Endothelial cell of umbilical vein (primary cell): Measurements from ENCODE around the gene MCTP1. TPM values are rescaled to one million over a fixed set of nuclear protein-coding genes. Genes with fewer than 3 reads are reported as not detected.
"Not testable (repeated sequence)": the region's sequence is repeated elsewhere in the genome, so short reads cannot be mapped to it uniquely, and the experiment has no call there.

Source experiments
- BruUV-seq: library from RNA; stranded (reverse); fragments of 400-500 nt; replicated peaks from 2 replicates; lab custom pipeline; 2021; lab: Mats Ljungman, UMichigan
- CTCF ChIA-PET: fragments of 300-600, 350-600 bp; sonication (Branson Sonifier 250); formaldehyde crosslinking; loops from one replicate; lab custom pipeline; 2021; ENCODE audit warnings: antibody characterized with exemption, inconsistent platforms; lab: Charles Lee
- POLR2A ChIA-PET: fragments of 300-600, 350-600 bp; sonication (Branson Sonifier 250); formaldehyde crosslinking; loops from one replicate; lab custom pipeline; 2021; ENCODE audit warnings: antibody characterized with exemption, inconsistent platforms; lab: Charles Lee
- DNase-seq: peaks from one replicate; pipeline ENCODE4 v3.0.0-alpha.2; 2011; ENCODE audit warnings: low read depth, low spot score
- FAIRE-seq: peaks from 2 replicates; lab custom pipeline; 2011; peaks lifted over from hg19 to GRCh38; lab: Jason Lieb, UNC
- H2AFZ ChIP-seq: 2 replicates; pipeline ENCODE4 v1.6.0; 2012; ENCODE audit warnings: low read depth, low read length, control low read depth, inconsistent platforms
- H3K27ac ChIP-seq: 2 replicates; pipeline ENCODE4 v1.5.1; 2011; ENCODE audit warnings: low read depth, mild to moderate bottlenecking, control low read depth, low read length, moderate library complexity; ENCODE audit not compliant: insufficient read depth
- H3K27me3 ChIP-seq, 2 experiments: 2 replicates each; pipeline versions ENCODE4 v1.6.0 to v1.6.1; 2011; ENCODE audit warnings: low read length in 2 of 2, mixed read lengths in 1 of 2; ENCODE audit not compliant: control insufficient read depth in 2 of 2, insufficient read depth in 2 of 2
- H3K36me3 ChIP-seq, 2 experiments: 2 replicates in 1 of 2; 3 replicates in 1 of 2; pipeline ENCODE4 v1.5.1; 2011; ENCODE audit warnings: low read length in 2 of 2, mild to moderate bottlenecking in 1 of 2, moderate library complexity in 1 of 2; ENCODE audit not compliant: control insufficient read depth in 2 of 2, insufficient read depth in 2 of 2; ENCODE audit errors: extremely low read depth in 1 of 2
- H3K4me1 ChIP-seq: 3 replicates; pipeline ENCODE4 v1.5.1; 2011; ENCODE audit warnings: mild to moderate bottlenecking, low read length; ENCODE audit not compliant: control insufficient read depth, insufficient read depth; ENCODE audit errors: extremely low read depth
- H3K4me2 ChIP-seq: 2 replicates; pipeline ENCODE4 v1.6.1; 2011; ENCODE audit warnings: low read length, control low read depth, mixed read lengths; ENCODE audit not compliant: insufficient read depth
- H3K4me3 ChIP-seq, 3 experiments: fragments of 200-600 bp in 1 of 3; sonication (generic), shearing (Covaris generic) in 1 of 3; replicated peaks in 1 of 3; 2 replicates each; pipeline ENCODE4 v1.5.1; 2011 to 2016; ENCODE audit warnings: control low read depth in 3 of 3, low read length in 3 of 3, mild to moderate bottlenecking in 2 of 3, inconsistent platforms in 1 of 3, low read depth in 1 of 3, moderate library complexity in 1 of 3; ENCODE audit not compliant: insufficient read depth in 1 of 3
- H3K79me2 ChIP-seq: 2 replicates; pipeline ENCODE4 v1.6.0; 2012; ENCODE audit warnings: low read length, inconsistent platforms; ENCODE audit not compliant: control insufficient read depth, insufficient read depth
- H3K9ac ChIP-seq: replicated peaks from 2 replicates; pipeline ENCODE3; 2011; ENCODE audit warnings: low read length, control low read depth; ENCODE audit not compliant: insufficient read depth; ENCODE audit errors: extremely low read depth
- H3K9me1 ChIP-seq: replicated peaks from 3 replicates; pipeline ENCODE4 v1.6.0; 2011; ENCODE audit warnings: mild to moderate bottlenecking, low read length; ENCODE audit not compliant: control insufficient read depth, insufficient read depth; ENCODE audit errors: extremely low read depth
- H3K9me3 ChIP-seq: replicated peaks from 2 replicates; pipeline ENCODE4 v1.5.1; 2012; ENCODE audit warnings: low read length, inconsistent platforms; ENCODE audit not compliant: control insufficient read depth, insufficient read depth
- H4K20me1 ChIP-seq: replicated peaks from 2 replicates; pipeline ENCODE3; 2011; ENCODE audit warnings: mild to moderate bottlenecking, low read length; ENCODE audit not compliant: control insufficient read depth, insufficient read depth; ENCODE audit errors: extremely low read depth
- CTCF ChIP-seq, 2 donors: IDR thresholded peaks; 1 replicate in 1 of 2; 2 replicates in 1 of 2; pipeline ENCODE4 v1.5.1; 2011; ENCODE audit warnings: low read length in 2 of 2, mild to moderate bottlenecking in 2 of 2, moderate library complexity in 2 of 2, control low read depth in 1 of 2, inconsistent platforms in 1 of 2, low read depth in 1 of 2; ENCODE audit not compliant: insufficient read depth in 1 of 2; ENCODE audit errors: extremely low read depth in 1 of 2
- EZH2 ChIP-seq: IDR thresholded peaks from 2 replicates; pipeline ENCODE4 v1.6.1; 2012; ENCODE audit warnings: borderline replicate concordance, low read depth, mild to moderate bottlenecking, moderate library complexity, low read length, inconsistent platforms; ENCODE audit not compliant: severe bottlenecking
- FOS ChIP-seq: IDR thresholded peaks from 2 replicates; pipeline ENCODE4 v1.6.1; 2011; ENCODE audit warnings: mild to moderate bottlenecking, low read length, moderate library complexity, borderline replicate concordance; ENCODE audit not compliant: insufficient read depth
- GATA2 ChIP-seq: IDR thresholded peaks from 2 replicates; pipeline ENCODE4 v1.7.0; 2011; ENCODE audit warnings: low read depth, mild to moderate bottlenecking, moderate library complexity, mixed read lengths, low read length; ENCODE audit not compliant: insufficient read length, insufficient read depth
- MAX ChIP-seq: IDR thresholded peaks from 2 replicates; pipeline ENCODE4 v1.6.1; 2011; ENCODE audit not compliant: insufficient read depth, insufficient read length
- MYC ChIP-seq: IDR thresholded peaks from one replicate; pipeline ENCODE4 v1.6.1; 2011; ENCODE audit warnings: mild to moderate bottlenecking, low read depth, low read length
- POLR2A ChIP-seq: IDR thresholded peaks from 2 replicates; pipeline ENCODE4 v1.6.1; 2012; ENCODE audit warnings: low read depth, mild to moderate bottlenecking, control low read depth, low read length
- POLR2AphosphoS5 ChIP-seq: IDR thresholded peaks from 2 replicates; pipeline ENCODE4 v1.6.1; 2012; ENCODE audit warnings: low read depth, mild to moderate bottlenecking, control low read depth, low read length, moderate library complexity; ENCODE audit not compliant: insufficient read depth
- dilution Hi-C: fragments of 300-500 bp; cut with MboI; formaldehyde crosslinking; loops from one replicate; pipeline ENCODE4 v1.15.0; 2019; ENCODE audit warnings: low sequenced_read_pairs; ENCODE audit not compliant: extremely low pct_ligation_motif_present
- intact Hi-C: fragments of 100-400 bp; cut with micrococcal nuclease; formaldehyde crosslinking; loops from one replicate; pipeline ENCODE4 v1.10.0; 2022
- polyA plus RNA-seq, 4 experiments: library from polyadenylated mRNA; depleted of rRNA in 3 of 4; stranded (reverse) in 3 of 4; unstranded in 1 of 4; fragments of >200 nt; gene quantifications; 2 replicates each; pipeline versions ENCODE4 v1.2.1 to v1.2.3, GENCODE V29; 2011 to 2012; ENCODE audit warnings: missing spikeins in 1 of 4
- total RNA-seq: library from RNA; stranded (reverse); gene quantifications from 2 replicates; pipeline ENCODE4 v1.2.3, GENCODE V29; 2021

MCTP1 gene
- total and polyA plus RNA-seq, 2 donors (not counting 3 experiments of a cell fraction or from before 2014, with no cell fraction given): 79.3 to 203 TPM

- H4K20me1 ChIP-seq, H3K9me1 ChIP-seq, H3K4me2 ChIP-seq, H2AFZ ChIP-seq, BruUV-seq, H3K36me3 ChIP-seq, H3K9ac ChIP-seq, POLR2A ChIA-PET, H3K9me3 ChIP-seq, H3K4me3 ChIP-seq, H3K79me2 ChIP-seq, DNase-seq, H3K27ac ChIP-seq, dilution Hi-C loops, FAIRE-seq, H3K27me3 ChIP-seq, CTCF ChIA-PET, intact Hi-C loops: not testable (repeated sequence)
- peaks cover 16% of the 10 kb centered on the region for H3K4me1 ChIP-seq
Observed at GRCh38 chr5:95143858-95144257, 141.0 kb downstream of the MCTP1 start.

GRCh38 chr5:95142145-95142544, 142.7 kb downstream of the MCTP1 start:
- DNase-seq (peak; percentile 81), FAIRE-seq (peak; percentile 73)
- H3K79me2 ChIP-seq: no peaks in the 10 kb centered on the region
- intact Hi-C loops (loop anchor here (1.0 kb wide), 1 partner anchor 36 kb away; no protein-coding TSS in a partner anchor), dilution Hi-C loops (no loop called here)
- peaks cover 27% of the 10 kb centered on the region for H3K4me1 ChIP-seq
- H3K9ac ChIP-seq: peak overlapping the region; percentile 23
- no peaks in the 10 kb centered on the region for H3K36me3 ChIP-seq
- no peaks in the 10 kb centered on the region for H3K9me1 ChIP-seq
- no peak overlapping the region for H2AFZ ChIP-seq
- no peaks in the 10 kb centered on the region for H4K20me1 ChIP-seq
- no peak overlapping the region for H3K27ac ChIP-seq
- ChIA-PET CTCF (interaction anchor here (0.9 to 2.4 kb wide), 6 partner anchors 9 to 173 kb away, joined by 3 to 11 read pairs (median 5); no protein-coding TSS in a partner anchor), POLR2A (interaction anchor here (0.7 to 1.4 kb wide), 2 partner anchors 61 to 668 kb away, joined by 3 to 6 read pairs; no protein-coding TSS in a partner anchor)
- TF ChIP-seq FOS (no peak), POLR2AphosphoS5 (no peak), POLR2A (no peak), EZH2 (no peak), MAX (no peak), CTCF (IDR thresholded peaks at IDR 0.05; ENCODE audit: extremely low read depth in 1 of 2, insufficient read depth in 1 of 2, low read depth in 1 of 2, low read length in 2 of 2) (no peak), MYC (no peak), GATA2 (no peak)
- H3K27me3 ChIP-seq: no peaks in the 10 kb centered on the region
- no TSS peak for BruUV-seq
- H3K4me3 ChIP-seq: no peak overlapping the region
- H3K9me3 ChIP-seq: no peaks in the 10 kb centered on the region
- peak overlapping the region; percentile 47 for H3K4me2 ChIP-seq
